GM12878 (cell line): Measurements from ENCODE around the gene YIF1A. TPM values are rescaled to one million over a fixed set of nuclear protein-coding genes. Genes with fewer than 3 reads are reported as not detected.

Source experiments
- ATAC-seq: fragments of 200-7000 bp; cut with Tn5 transposase; 3 replicates; pipeline ENCODE4 v1.9.1; 2020; ENCODE audit warnings: mild to moderate bottlenecking, moderate library complexity
- BruUV-seq: library from RNA; stranded (reverse); fragments of 400-500 nt; replicated peaks from 2 replicates; lab custom pipeline; 2021; lab: Mats Ljungman, UMichigan
- CTCF ChIA-PET: fragments of 300-600 bp; sonication (Branson Sonifier 250); formaldehyde crosslinking; extraction: SDS; loops from one replicate; lab custom pipeline; 2021; ENCODE audit warnings: inconsistent platforms; lab: Yijun Ruan, JAX
- POLR2A ChIA-PET: fragments of 350-600 bp; formaldehyde crosslinking; extraction: SDS; loops from one replicate; lab custom pipeline; 2021; ENCODE audit warnings: inconsistent platforms; lab: Charles Lee
- RAD21 ChIA-PET: fragments of 300-600 bp; sonication (Branson Sonifier 250); formaldehyde crosslinking; loops from one replicate; lab custom pipeline; 2023; ENCODE audit warnings: antibody characterized with exemption; ENCODE audit not compliant: unreplicated experiment; lab: Charles Lee
- SMC1A ChIA-PET: fragments of 300-600 bp; sonication (Branson Sonifier 250); formaldehyde crosslinking; loops from one replicate; lab custom pipeline; 2023; ENCODE audit not compliant: unreplicated experiment, uncharacterized antibody; lab: Charles Lee
- DNase-seq: peaks from one replicate; pipeline ENCODE4 v3.0.0-alpha.2; 2011; ENCODE audit warnings: low read depth, low spot score
- FAIRE-seq: peaks from 3 replicates; lab custom pipeline; 2011; peaks lifted over from hg19 to GRCh38; lab: Jason Lieb, UNC
- H2AFZ ChIP-seq: 2 replicates; pipeline ENCODE4 v1.6.0; 2011; ENCODE audit warnings: low read depth, low read length, control low read depth; ENCODE audit not compliant: control insufficient read depth
- H3K27ac ChIP-seq: 2 replicates; pipeline ENCODE4 v1.5.1; 2011; ENCODE audit warnings: control low read depth; ENCODE audit not compliant: control insufficient read depth, insufficient read depth
- H3K27me3 ChIP-seq, 2 experiments: replicated peaks in 1 of 2; 2 replicates each; pipeline versions ENCODE4 v1.6.0 to v1.6.1; 2011; ENCODE audit warnings: low read length in 1 of 2; ENCODE audit not compliant: control insufficient read depth in 2 of 2, insufficient read depth in 2 of 2
- H3K36me3 ChIP-seq, 2 experiments: 2 replicates each; pipeline ENCODE4 v1.5.1; 2011; ENCODE audit warnings: low read length in 1 of 2; ENCODE audit not compliant: control insufficient read depth in 2 of 2, insufficient read depth in 2 of 2
- H3K4me1 ChIP-seq: 2 replicates; pipeline ENCODE4 v1.6.1; 2011; ENCODE audit warnings: mild to moderate bottlenecking, low read length, moderate library complexity, mixed read lengths; ENCODE audit not compliant: control insufficient read depth, insufficient read depth
- H3K4me2 ChIP-seq: 2 replicates; pipeline ENCODE4 v1.6.0; 2011; ENCODE audit warnings: control low read depth; ENCODE audit not compliant: control insufficient read depth, insufficient read depth
- H3K4me3 ChIP-seq: fragments of 200-600 bp; sonication (generic); 2 replicates; pipeline ENCODE4 v1.5.1; 2016
- H3K79me2 ChIP-seq: 2 replicates; pipeline ENCODE4 v1.6.0; 2011; ENCODE audit warnings: low read length; ENCODE audit not compliant: control insufficient read depth, insufficient read depth
- H3K9ac ChIP-seq: 2 replicates; pipeline ENCODE4 v1.8.0; 2011; ENCODE audit warnings: low read length, control low read depth, mixed read lengths; ENCODE audit not compliant: control insufficient read depth, insufficient read depth
- H3K9me3 ChIP-seq: replicated peaks from 3 replicates; pipeline ENCODE4 v1.5.1; 2011; ENCODE audit warnings: mild to moderate bottlenecking, low read length; ENCODE audit not compliant: control insufficient read depth, insufficient read depth
- H4K20me1 ChIP-seq: 2 replicates; pipeline ENCODE4 v1.6.0; 2011; ENCODE audit not compliant: control insufficient read depth, insufficient read depth
- BACH1 ChIP-seq: fragments of 450-650 bp; IDR thresholded peaks from 2 replicates; pipeline ENCODE4 v1.6.1; 2017; ENCODE audit warnings: mild to moderate bottlenecking, borderline replicate concordance
- CREB1 ChIP-seq: IDR thresholded peaks from 2 replicates; pipeline ENCODE4 v1.6.1; 2012; ENCODE audit warnings: low read depth, mild to moderate bottlenecking, inconsistent platforms
- HDGF ChIP-seq: fragments of 450-650 bp; IDR thresholded peaks from 2 replicates; pipeline ENCODE4 v1.6.1; 2016; ENCODE audit warnings: antibody characterized with exemption
- IRF3 ChIP-seq: fragments of 450-650 bp; IDR thresholded peaks from 2 replicates; pipeline ENCODE4 v1.6.1; 2014; ENCODE audit warnings: mild to moderate bottlenecking
- LARP7 ChIP-seq: fragments of 450-650 bp; IDR thresholded peaks from 2 replicates; pipeline ENCODE4 v1.6.1; 2017; ENCODE audit warnings: mild to moderate bottlenecking
- MTA2 ChIP-seq: fragments of 450-650 bp; IDR thresholded peaks from 2 replicates; pipeline ENCODE4 v1.6.1; 2016; ENCODE audit warnings: low read depth, mild to moderate bottlenecking, moderate library complexity
- NFYB ChIP-seq: IDR thresholded peaks from 2 replicates; pipeline ENCODE4 v1.6.1; 2011; ENCODE audit warnings: low read depth, mild to moderate bottlenecking, low read length, improper control_type of control experiment, moderate library complexity; ENCODE audit not compliant: insufficient read depth
- NKRF ChIP-seq: fragments of 450-650 bp; conservative IDR thresholded peaks from 2 replicates; pipeline ENCODE4 v1.6.1; 2017; ENCODE audit warnings: mild to moderate bottlenecking, moderate library complexity
- POLR2A ChIP-seq: IDR thresholded peaks from 2 replicates; pipeline ENCODE4 v1.6.1; 2011; ENCODE audit warnings: low read depth, mild to moderate bottlenecking, low read length
- POU2F2 ChIP-seq: IDR thresholded peaks from 3 replicates; pipeline ENCODE4 v1.6.1; 2011; ENCODE audit warnings: low read depth, mild to moderate bottlenecking, low read length, borderline replicate concordance
- SMAD1 ChIP-seq: fragments of 450-650 bp; IDR thresholded peaks from 2 replicates; pipeline ENCODE4 v1.6.1; 2018; ENCODE audit warnings: mild to moderate bottlenecking, low read depth; ENCODE audit not compliant: partially characterized antibody
- SMC3 ChIP-seq: IDR thresholded peaks from 2 replicates; pipeline ENCODE4 v1.6.1; 2011; ENCODE audit warnings: low read length, improper control_type of control experiment, borderline replicate concordance
- SPI1 ChIP-seq: IDR thresholded peaks from 2 replicates; pipeline ENCODE4 v1.6.1; 2011; ENCODE audit warnings: low read depth, mild to moderate bottlenecking, low read length, moderate library complexity, borderline replicate concordance; ENCODE audit not compliant: insufficient read depth
- TARDBP ChIP-seq: IDR thresholded peaks from 2 replicates; pipeline ENCODE4 v1.6.1; 2016; ENCODE audit warnings: borderline replicate concordance
- TCF3 ChIP-seq: IDR thresholded peaks from 2 replicates; pipeline ENCODE4 v1.6.1; 2012; ENCODE audit warnings: low read depth, mild to moderate bottlenecking, low read length, borderline replicate concordance; ENCODE audit not compliant: insufficient read depth
- WRNIP1 ChIP-seq: IDR thresholded peaks from 2 replicates; pipeline ENCODE4 v1.6.1; 2011; ENCODE audit warnings: low read depth, low read length, improper control_type of control experiment, borderline replicate concordance
- ZNF622 ChIP-seq: fragments of 450-650 bp; IDR thresholded peaks from 2 replicates; pipeline ENCODE4 v1.6.1; 2017; ENCODE audit warnings: mild to moderate bottlenecking, inconsistent platforms
- WGBS: methylation state at CpG from one replicate; pipeline ENCODE4 v1.1.6; 2016; ENCODE audit warnings: low lambda C conversion rate; ENCODE audit not compliant: insufficient replicate concordance, insufficient coverage; ENCODE audit errors: missing lambda C conversion rate; 5-methylcytosine and 5-hydroxymethylcytosine counted together
- in situ Hi-C: fragments of 300-500 bp; cut with MboI; formaldehyde crosslinking; loops from 9 replicates; pipeline ENCODE4 v1.14.3; 2018; ENCODE audit warnings: mixed read lengths
- intact Hi-C: fragments of 100-400 bp; cut with micrococcal nuclease; formaldehyde crosslinking; loops from one replicate; pipeline ENCODE4 v1.14.2; 2022; ENCODE audit not compliant: unreplicated experiment
- polyA plus RNA-seq, 11 experiments: library from polyadenylated mRNA; depleted of rRNA in 4 of 11; unstranded in 6 of 11; stranded (reverse) in 5 of 11; fragments of >200 nt; fragmentation: Nextera tagmentation in 4 of 11; fragmentation: Illumina TruSeq in 1 of 11; extraction: Ambion mirVana in 4 of 11; extraction: Trizol in 1 of 11; gene quantifications; 1 replicate in 1 of 11; 2 replicates in 10 of 11; pipeline versions ENCODE4 v1.2.1 to v1.2.3, GENCODE V29; 2011 to 2016; ENCODE audit warnings: inconsistent platforms in 2 of 11, missing spikeins in 2 of 11, low read depth in 1 of 11
- total RNA-seq, 4 experiments: library from RNA; depleted of rRNA in 3 of 4; stranded (reverse); fragments of >200 nt in 3 of 4; fragmentation: Illumina TruSeq in 1 of 4; extraction: Trizol in 1 of 4; gene quantifications; 2 replicates each; pipeline versions ENCODE4 v1.2.1 to v1.2.3, GENCODE V29; 2013 to 2021
- TF ChIP-seq, protein P1 (sequence below): IDR thresholded peaks from 2 replicates; pipeline ENCODE4 v1.6.1; 2011; ENCODE audit warnings: borderline replicate concordance, low read depth, mild to moderate bottlenecking, moderate library complexity, mixed read lengths, low read length; ENCODE audit not compliant: insufficient read depth; ENCODE audit errors: extremely low read length

Gene YIF1A
- total and polyA plus RNA-seq, 10 of the 15 experiments (the other 5 are each of a cell fraction or from before 2014, with no cell fraction given): 6.6 to 128 (median 71.7) TPM

- Histone ChIP-seq H3K27ac (no peak overlapping the region), H3K27me3 (no peaks in the 10 kb centered on the region; a peak in 1 of 4 replicates), H2AFZ (no peak overlapping the region), H3K9me3 (no peaks in the 10 kb centered on the region), H3K79me2 (no peaks in the 10 kb centered on the region), H3K4me2 (no peak overlapping the region), H4K20me1 (no peaks in the 10 kb centered on the region), H3K9ac (no peak overlapping the region), H3K36me3 (no peaks in the 10 kb centered on the region), H3K4me1 (no peaks in the 10 kb centered on the region; the same call in 1 of the 2 replicates), H3K4me3 (no peak overlapping the region)
- in situ Hi-C loops: no loop called here
- WGBS: 29% methylated on average over 3 of the region's 3 CpGs
- no peak for FAIRE-seq
- BruUV-seq: no TSS peak
- SMC1A ChIA-PET: interaction anchor here (1.2 kb wide), 1 partner anchor 41 kb away, joined by 3 read pairs; the partner anchor contains the start of gene RAB1B
- RAD21 ChIA-PET: interaction anchor here (1.3 to 1.4 kb wide), 2 partner anchors 20 to 79 kb away, joined by 3 to 5 read pairs; partner anchors contain the start of gene YIF1A
- CTCF ChIA-PET: interaction anchor here (1.2 to 6.3 kb wide), 3 partner anchors 22 to 78 kb away, joined by 3 to 166 read pairs (median 96); no protein-coding TSS in a partner anchor
- POLR2A ChIA-PET: interaction anchor here (0.8 kb wide), 1 partner anchor 20 kb away, joined by 3 read pairs; the partner anchor contains the start of gene YIF1A
- DNase-seq: no peak
- intact Hi-C loops: no loop called here
- ATAC-seq: no peak
- no peak for TF ChIP-seq SMC3
- no peak for TF ChIP-seq MTA2
- TF ChIP-seq POLR2A: no peak
- TF ChIP-seq NFYB: no peak
- no peak for TF ChIP-seq IRF3
- TF ChIP-seq TCF3: no peak
- no peak for TF ChIP-seq CREB1
- TF ChIP-seq TARDBP: no peak
- no peak for TF ChIP-seq HDGF
- TF ChIP-seq, protein P1, sequence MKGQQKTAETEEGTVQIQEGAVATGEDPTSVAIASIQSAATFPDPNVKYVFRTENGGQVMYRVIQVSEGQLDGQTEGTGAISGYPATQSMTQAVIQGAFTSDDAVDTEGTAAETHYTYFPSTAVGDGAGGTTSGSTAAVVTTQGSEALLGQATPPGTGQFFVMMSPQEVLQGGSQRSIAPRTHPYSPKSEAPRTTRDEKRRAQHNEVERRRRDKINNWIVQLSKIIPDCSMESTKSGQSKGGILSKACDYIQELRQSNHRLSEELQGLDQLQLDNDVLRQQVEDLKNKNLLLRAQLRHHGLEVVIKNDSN: no peak
- no peak for TF ChIP-seq ZNF622
- no peak for TF ChIP-seq SPI1
- TF ChIP-seq LARP7: no peak
- no peak for TF ChIP-seq SMAD1
- no peak for TF ChIP-seq WRNIP1
- no peak for TF ChIP-seq NKRF
- no peak for TF ChIP-seq POU2F2
- no peak for TF ChIP-seq BACH1
These were observed 20.5 kb upstream of the YIF1A start for GRCh38 chr11:66309475-66309874.
